RKO (cell line): ENCODE data around the gene MN1.

ENCODE experiments used
- DNase-seq: peaks from one replicate; pipeline ENCODE4 v3.0.0-alpha.2; 2016; ENCODE audit warnings: low spot score

The MN1 gene

DNA sequence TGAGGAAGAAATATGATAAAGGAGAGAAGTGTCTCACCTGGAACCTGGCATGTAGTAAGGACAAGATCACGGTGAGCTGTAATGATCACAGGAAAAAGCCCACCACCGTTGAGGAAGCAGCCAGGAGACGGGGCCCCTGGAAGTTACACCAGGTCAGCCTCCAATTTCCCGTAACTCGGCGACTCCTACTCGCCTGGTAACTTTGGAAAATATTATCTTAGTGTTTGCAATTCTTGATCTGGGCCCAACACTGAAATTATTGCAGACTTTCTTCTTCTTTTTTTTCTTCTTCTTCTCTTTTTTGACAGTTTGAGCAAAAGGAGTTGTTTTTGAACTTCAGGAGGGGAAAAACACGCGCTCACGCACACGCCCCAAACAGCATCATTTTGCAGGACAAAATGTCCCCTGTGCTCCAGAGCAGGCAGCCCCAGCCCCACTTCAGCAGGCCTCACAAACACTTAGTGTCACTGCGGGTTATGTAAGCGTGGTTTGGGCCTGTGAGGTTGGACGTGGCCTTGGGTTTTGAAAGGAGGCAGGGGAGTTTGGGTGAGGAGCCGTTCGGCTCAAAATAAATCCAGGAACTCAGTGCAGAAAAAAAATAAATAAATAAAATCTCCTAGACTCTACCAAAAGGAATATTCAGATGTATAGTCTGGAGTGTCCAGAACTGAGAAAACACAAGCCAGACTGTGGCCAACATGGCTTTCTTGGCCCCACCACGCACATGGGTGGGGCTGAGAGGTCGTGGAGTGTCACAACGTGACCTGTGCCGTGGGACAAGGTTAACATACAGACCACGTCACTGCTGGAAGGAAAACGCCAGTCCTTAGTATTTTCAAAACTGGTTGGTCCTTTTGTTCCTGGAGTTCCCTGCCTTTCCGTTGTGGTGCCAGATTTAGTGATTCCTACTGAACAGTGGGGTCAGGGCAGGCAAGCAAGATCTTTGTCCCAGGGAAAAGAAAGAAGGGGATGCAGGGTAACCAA is 26.3 kb upstream of the MN1 start:
- DNase-seq: no peak

DNA sequence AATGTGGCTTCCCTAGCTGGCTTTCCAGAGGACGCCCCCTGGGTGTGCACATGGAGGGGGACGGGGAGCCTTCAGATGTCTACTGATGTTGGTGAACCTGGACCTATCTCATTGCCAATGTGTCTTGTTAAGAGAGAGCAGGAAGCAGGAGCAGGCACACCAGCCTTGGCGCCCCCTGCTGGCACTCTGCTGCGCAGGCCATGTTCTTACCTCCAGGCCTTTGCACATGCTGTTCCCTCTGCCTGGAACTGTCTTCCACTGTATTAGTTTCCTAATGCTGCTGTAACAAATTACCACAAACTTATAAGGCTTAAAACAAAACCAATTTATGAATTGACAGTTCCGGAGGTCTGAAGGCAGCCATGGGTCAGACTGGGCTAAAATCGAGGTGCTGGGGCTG is 23.6 kb upstream of the MN1 start:
- no peak for DNase-seq

DNA sequence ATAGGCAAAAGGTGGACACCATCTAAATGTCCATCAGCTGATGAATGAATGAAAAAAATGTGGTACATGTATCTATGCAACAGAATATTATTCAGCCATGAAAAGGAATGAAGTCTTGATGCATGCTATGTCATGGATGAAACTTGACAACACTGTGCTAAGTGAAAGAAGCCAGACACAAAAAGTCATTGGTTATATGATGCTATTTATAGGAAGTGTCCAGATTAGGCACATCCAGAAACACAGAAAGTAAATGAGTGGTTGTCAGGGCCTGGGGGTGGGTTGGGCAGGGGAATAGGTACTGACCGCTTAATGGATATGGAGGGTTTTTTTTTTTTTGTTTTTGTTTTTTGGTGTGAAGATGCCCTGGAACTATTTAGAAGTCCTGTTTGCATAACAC is 21.7 kb upstream of the MN1 start:
- no peak for DNase-seq

GRCh38 chr22:27820896-27821866 is 19.6 kb upstream of the MN1 start:
- DNase-seq: no peak

GRCh38 chr22:27816552-27816951 is 15.0 kb upstream of the MN1 start:
- DNase-seq: no peak

DNA sequence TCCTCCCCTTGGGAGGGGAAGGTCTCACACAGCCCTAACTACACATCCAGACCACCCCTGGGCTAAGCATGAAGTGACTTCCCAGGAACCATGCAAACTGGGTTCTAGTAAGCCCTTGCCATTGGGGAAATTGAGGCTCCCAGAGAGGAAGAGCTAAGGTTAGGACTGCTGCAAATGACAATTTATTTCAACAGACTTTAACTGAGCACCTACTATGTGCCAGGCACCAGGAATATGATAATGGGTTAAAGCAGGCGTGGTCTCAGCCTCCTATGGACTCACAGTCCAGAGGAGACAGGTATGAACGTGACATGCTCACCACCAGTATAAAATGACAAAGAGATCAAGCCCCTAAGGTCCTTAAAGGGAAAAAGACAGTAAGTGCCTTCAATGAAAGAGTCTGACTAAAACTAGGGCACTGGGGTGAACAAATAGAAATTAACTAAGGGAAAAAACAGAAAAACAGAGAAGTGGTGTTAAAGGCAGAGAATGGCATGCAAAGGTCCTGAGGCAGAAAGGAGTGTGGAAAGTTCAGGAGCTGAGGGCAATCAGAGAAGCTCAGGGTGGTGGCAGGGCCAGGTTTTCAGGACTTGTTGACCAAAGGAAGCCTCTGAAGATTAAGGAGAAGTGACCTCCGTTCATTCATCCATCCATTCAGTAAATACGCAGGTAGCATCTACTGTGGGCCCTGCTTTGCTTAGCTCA is 14.4 kb upstream of the MN1 start:
- no peak for DNase-seq

DNA sequence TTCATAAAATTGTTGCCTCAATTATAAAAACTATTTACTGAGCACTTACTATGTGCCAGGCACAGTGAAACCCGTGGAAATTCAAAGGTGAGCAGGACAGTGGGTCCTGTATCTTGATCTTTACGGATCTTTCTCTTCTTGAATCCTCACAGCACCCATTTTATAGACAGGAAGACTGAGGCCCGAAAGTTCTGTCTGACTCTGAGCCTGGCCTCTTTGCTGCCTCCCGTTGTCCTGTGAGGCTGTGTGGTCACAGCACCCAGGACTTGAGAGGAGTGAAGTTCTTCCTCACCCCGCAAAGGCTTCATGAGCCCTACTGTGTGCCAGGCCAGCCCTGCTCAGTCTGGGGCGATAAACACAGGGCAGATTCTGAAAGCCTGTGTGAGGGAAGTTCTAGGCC is 13.4 kb upstream of the MN1 start:
- no peak for DNase-seq

DNA sequence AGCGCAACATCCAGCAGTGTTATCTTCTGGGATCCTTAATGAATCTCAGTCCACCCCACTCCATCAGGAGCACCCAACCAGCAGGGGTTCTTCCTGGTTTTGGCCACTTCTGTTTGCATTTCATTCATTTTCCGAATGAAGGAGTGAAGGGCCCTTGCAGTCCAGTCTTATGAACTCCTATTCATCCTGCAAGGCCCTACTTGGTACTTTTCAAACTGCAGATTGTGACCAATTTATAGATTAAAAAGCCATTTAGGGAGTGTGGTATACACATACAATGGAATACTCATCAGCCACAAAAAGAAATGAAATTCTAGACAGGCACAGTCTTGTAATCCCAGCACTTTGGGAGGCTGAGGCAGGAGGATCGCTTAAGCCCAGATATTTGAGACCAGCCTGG is 10.2 kb upstream of the MN1 start:
- no peak for DNase-seq

- DNase-seq: no peak
These were observed 9.1 kb upstream of the MN1 start for GRCh38 chr22:27810609-27811151.

DNA sequence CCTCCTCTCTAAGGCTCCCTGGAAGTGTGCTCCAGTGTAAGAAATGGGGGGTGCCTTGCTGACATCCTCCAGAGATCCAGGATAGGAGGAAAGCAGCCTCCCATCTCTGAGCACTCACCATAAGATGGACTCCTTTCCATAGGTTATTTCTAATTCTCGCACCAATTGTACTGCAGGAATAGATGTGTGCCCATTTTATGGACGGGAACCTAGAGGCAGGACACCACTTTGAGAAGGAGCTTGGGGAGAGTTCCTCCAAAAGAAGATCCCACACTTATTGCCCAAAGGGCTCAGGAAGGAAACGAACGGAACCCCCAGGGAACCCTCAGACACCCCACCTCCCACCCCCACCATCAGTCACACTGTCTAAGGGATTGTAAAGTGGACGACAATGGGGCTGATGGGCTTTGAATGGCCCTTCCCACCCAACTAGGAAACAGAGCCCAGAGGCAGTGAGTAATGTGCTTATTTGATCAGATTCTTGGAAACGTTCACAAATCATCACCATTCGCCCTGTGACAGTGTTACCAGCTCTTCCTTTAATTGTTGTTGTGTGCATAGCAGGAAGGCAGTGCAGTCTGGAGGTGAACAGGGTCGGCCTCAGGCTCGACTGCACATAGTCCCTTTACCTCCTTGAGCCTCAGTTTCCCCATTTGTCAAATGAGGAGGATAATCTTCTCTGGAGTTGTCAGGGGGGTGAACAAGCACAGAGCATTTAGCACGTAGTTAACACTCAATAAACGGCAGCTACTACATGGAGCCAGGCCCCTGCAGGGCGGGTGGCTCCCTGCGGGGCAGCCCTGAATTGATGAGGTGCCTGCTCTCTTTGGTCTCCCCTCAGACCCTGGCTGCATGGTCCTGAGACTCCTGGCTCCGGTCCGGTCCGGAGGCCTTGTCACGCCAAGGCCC is 8.4 kb upstream of the MN1 start:
- DNase-seq: no peak

DNA sequence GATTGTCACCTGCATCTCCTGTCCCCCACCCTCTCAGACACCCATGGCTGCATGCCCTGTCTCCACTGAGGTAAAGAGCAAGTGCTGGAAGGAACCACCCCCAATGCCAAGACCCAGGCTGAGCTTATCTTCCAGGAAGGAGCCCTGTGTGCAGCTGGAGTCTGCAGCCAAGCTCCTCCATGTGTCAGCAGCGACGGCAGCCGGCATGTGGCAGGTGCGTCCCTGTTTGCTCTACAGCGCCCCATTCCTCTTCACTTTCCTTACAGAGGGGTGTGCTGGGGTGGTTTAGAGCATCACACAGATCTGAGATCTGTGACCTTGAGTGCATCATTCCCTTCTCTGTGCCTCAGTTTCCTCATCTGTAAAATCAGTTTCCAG is 7.7 kb upstream of the MN1 start:
- no peak for DNase-seq

GRCh38 chr22:27808451-27809225 is 7.1 kb upstream of the MN1 start:
- DNase-seq: no peak

DNA sequence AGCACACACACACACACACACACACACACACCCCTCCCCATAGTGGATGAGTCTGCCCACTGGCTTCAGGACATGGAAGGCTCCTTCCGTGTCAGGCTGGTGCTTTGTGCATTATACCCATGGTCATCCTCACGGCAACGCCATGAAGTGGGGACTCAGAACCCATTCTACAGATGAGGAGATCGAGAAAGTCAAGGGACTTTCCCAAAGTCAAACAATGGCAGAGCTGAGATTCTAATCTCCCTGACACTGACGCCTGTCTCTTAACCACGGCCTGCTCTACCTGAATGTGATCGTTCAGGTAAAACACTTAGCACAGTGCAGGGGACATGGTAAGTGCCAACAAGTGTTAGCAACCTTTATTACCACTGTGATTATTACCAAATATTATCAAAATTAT is 4.3 kb upstream of the MN1 start:
- no peak for DNase-seq

DNA sequence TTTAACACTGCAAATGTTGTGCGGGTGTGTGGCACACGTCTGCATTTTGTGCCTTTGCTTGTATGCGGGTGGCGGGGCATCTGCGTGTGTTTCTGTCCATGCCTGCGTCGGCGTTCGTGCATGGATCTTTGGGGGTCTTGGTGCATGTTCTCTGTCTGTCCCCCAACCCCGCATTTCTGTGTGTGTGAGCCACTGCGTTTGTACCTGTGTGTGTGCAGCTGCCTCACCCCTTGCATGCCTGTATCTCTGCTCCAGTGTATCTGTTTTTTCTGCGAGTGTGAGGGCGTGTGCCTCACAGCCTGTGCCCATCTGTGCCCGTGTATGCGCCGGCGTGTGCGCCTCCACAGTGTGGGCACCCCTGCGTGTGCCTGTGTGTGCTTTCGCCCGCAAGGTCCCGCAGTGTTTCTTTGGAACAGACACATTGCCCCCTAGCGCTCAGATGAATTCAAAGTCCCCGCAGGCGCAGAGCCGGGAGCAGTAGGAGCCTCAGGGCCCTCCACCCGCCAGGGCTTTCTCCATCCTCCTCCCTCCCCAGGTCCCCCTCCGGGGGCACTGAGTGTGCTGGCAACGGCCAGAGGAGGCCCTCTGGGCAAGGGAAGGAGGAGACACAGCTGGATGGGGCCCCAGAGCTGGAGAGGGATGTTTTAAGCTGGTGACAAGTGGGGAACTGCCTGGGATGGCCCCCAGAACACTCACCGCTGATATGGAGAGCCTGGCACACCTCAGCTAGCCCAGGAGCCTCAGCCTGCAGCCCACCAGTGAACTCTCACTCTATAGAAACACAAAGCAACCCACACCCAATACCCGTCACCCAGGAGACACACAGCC is 3.1 kb upstream of the MN1 start:
- DNase-seq: peak; percentile 47

- no peak for DNase-seq
These were observed 2.4 kb upstream of the MN1 start for GRCh38 chr22:27803841-27804415.

- DNase-seq: no peak
These were observed 954 bp upstream of the MN1 start for GRCh38 chr22:27802346-27803073.

DNA sequence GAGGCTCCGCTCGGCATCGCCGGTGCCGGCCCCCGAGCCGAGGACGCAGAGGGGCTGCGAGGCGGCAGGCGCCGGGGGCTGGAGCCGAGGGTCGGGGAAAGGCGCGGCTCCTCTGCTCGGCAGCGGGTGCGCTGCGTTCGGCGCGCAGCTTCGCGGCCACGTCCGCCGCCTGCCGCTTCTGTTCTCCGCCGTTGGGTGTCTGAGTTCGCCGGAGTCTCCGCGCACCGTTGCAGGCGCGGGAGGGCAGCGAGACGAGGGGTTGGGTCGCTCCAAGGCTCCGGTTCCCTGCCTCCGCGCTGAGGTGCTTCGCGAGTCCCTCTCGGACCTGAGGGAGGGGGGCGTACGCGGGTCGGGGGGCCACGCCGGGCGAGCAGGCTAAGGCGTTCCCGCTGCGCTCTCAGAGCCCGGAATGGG is 347 bp downstream of the MN1 start:
- DNase-seq: no peak
